NT2/D1 (cell line): ENCODE measurements around the gene NPFF.

ENCODE experiments used
- SUZ12 ChIP-seq: IDR thresholded peaks from 2 replicates; pipeline ENCODE4 v1.6.1; 2011; ENCODE audit not compliant: insufficient read length, insufficient read depth; ENCODE audit errors: extremely low read depth
- YY1 ChIP-seq: IDR thresholded peaks from 2 replicates; pipeline ENCODE4 v1.6.1; 2011; ENCODE audit not compliant: insufficient read length, insufficient read depth
- ZNF274 ChIP-seq: IDR thresholded peaks from 2 replicates; pipeline ENCODE4 v1.6.1; 2011; ENCODE audit warnings: mild to moderate bottlenecking, low read depth, low read length

DNA sequence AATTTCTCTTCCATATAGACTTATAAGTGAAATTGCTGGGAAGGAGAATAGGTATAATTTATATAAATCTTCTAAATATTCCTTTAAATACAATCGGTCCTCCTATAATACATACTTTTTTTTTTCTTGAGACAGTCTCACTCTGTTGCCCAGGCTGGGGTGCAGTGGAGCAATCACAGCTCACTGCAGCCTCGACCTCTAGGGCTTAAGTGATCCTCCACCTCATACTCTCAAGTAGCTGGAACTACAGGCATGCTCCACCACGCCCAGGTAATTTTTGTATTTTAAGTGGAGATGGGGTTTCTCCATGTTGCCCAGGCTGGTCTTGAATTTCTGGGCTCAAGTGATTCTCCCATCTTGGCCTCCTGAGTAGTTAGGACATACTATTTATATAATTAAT is 29.7 kb upstream of the NPFF start:
- TF ChIP-seq YY1 (no peak), ZNF274 (no peak), SUZ12 (no peak)
